ENCODE results near the gene GPR183. TPM values are rescaled to one million over a fixed set of nuclear protein-coding genes. Genes with fewer than 3 reads are reported as not detected.

GPR183 gene
- total RNA-seq, 1 donor from 2014 or later: 0.76 TPM

Other genes starting within 250 kb of the GPR183 start
- 59.4 TPM for gene UBAC2, start 106.5 kb downstream of the GPR183 start, total RNA-seq
- gene GPR18, start 49.0 kb downstream of the GPR183 start, total RNA-seq: not detected
- gene TM9SF2, start 194.1 kb upstream of the GPR183 start, total RNA-seq: 57.5 TPM

All from esophagus mucosa (tissue), 1 donor.